ENCODE measurements around the gene MAPK10.

The MAPK10 gene

GRCh38 chr4:86269354-86269753, 90.5 kb downstream of the MAPK10 start (continued):
- TF ChIP-seq ZNF692 (tag by site-specific recombination; IDR thresholded peaks at IDR 0.05), result no peak

GRCh38 chr4:86264241-86264640, 95.6 kb downstream of the MAPK10 start:
- no peaks in the 10 kb centered on the region for H3K9me3 ChIP-seq (ENCODE audit: control insufficient read depth, insufficient read depth, low read depth, low read length)
- no peak overlapping the region for H3K4me3 ChIP-seq (ENCODE audit: low read depth, low read length)
- H3K36me3 ChIP-seq (ENCODE audit: control insufficient read depth in 2 of 2, insufficient read depth in 1 of 2, low read length in 2 of 2), result no peaks in the 10 kb centered on the region
- no peak overlapping the region for H3K27ac ChIP-seq (ENCODE audit: extremely low read depth, low read depth, low read length)
- H3K4me1 ChIP-seq (ENCODE audit: control insufficient read depth, insufficient read depth, low read length), result no peaks in the 10 kb centered on the region
- ChIA-PET CTCF (interaction anchor here (0.6 kb wide), 1 partner anchor 171 kb away, joined by 4 read pairs; no protein-coding TSS in a partner anchor), POLR2A (no interaction called here)
- TF ChIP-seq ZBTB20 (tag by site-specific recombination; IDR thresholded peaks at IDR 0.05), result no peak
- TF ChIP-seq PRDM2 (tag by site-specific recombination; IDR thresholded peaks at IDR 0.05; ENCODE audit: borderline replicate concordance), result no peak
- no peak for TF ChIP-seq ZFHX2 (tag by site-specific recombination; conservative IDR thresholded peaks at IDR 0.05)
- TF ChIP-seq ZNF548 (tag by site-specific recombination; IDR thresholded peaks at IDR 0.05), result no peak
- no peak for TF ChIP-seq ZSCAN18 (tag by site-specific recombination; IDR thresholded peaks at IDR 0.05)
- TF ChIP-seq ZNF629 (tag by site-specific recombination; IDR thresholded peaks at IDR 0.05), result no peak
- TF ChIP-seq KLF8 (tag by site-specific recombination; IDR thresholded peaks at IDR 0.05), result no peak
- TF ChIP-seq HOXA7 (CRISPR knock-in tag; IDR thresholded peaks at IDR 0.05; ENCODE audit: borderline replicate concordance), result no peak
- no peak for TF ChIP-seq ZNF624 (tag by site-specific recombination; IDR thresholded peaks at IDR 0.05)
- no peak for TF ChIP-seq ZNF596 (tag by site-specific recombination; IDR thresholded peaks at IDR 0.05)
- no peak for TF ChIP-seq ZNF660 (tag by site-specific recombination; IDR thresholded peaks at IDR 0.05)
- no peak for TF ChIP-seq ZNF302 (tag by site-specific recombination; IDR thresholded peaks at IDR 0.05; ENCODE audit: low read depth)
- TF ChIP-seq OVOL3 (tag by site-specific recombination; IDR thresholded peaks at IDR 0.05), result no peak
- no peak for TF ChIP-seq ZNF292 (tag by site-specific recombination; IDR thresholded peaks at IDR 0.05; ENCODE audit: borderline replicate concordance, low read depth)
- TF ChIP-seq ZNF433 (tag by site-specific recombination; IDR thresholded peaks at IDR 0.05; ENCODE audit: low read depth), result no peak

GRCh38 chr4:86261636-86262035, 98.2 kb downstream of the MAPK10 start:
- Histone ChIP-seq H3K9me3 (ENCODE audit: control insufficient read depth, insufficient read depth, low read depth, low read length) (no peaks in the 10 kb centered on the region), H3K27ac (ENCODE audit: extremely low read depth, low read depth, low read length) (no peak overlapping the region), H3K4me3 (ENCODE audit: low read depth, low read length) (no peak overlapping the region), H3K4me1 (ENCODE audit: control insufficient read depth, insufficient read depth, low read length) (no peaks in the 10 kb centered on the region), H3K36me3 (ENCODE audit: control insufficient read depth in 2 of 2, insufficient read depth in 1 of 2, low read length in 2 of 2) (no peaks in the 10 kb centered on the region)
- ChIA-PET POLR2A (no interaction called here), CTCF (no interaction called here)
- TF ChIP-seq KLF10 (tag by site-specific recombination; IDR thresholded peaks at IDR 0.05) (no peak), ZNF10 (tag by site-specific recombination; IDR thresholded peaks at IDR 0.05) (no peak)

Data from HEK293 (cell line).